GM19099 (cell line): ENCODE measurements around the gene THSD7B.

ENCODE experiments used
- POLR2A ChIP-seq: IDR thresholded peaks from 3 replicates; pipeline ENCODE4 v1.6.1; 2011; ENCODE audit warnings: low read depth; ENCODE audit not compliant: insufficient read length; ENCODE audit errors: extremely low read depth

Gene THSD7B

DNA sequence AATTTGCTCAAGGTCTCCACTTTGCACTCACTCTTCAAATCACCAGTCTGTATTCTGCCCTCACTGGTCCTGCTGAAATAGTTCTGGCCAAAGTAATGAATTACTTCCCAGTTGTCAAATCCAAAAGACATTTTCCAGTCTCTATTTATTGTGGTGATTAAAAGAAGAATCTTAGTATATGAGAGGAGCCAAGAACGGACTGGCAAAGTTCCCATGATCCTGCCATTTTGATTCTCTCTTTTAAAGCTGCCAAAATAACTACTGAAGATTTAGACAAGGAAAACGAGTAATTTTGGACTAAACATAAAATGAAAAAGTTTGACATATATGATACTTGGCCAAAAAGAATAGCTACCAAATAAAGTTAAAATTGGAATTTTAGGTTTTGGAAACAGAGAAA, 12.0 kb downstream of the THSD7B start:
- no peak for TF ChIP-seq POLR2A

GRCh38 chr2:136783856-136784255, 18.5 kb downstream of the THSD7B start:
- TF ChIP-seq POLR2A: no peak

- TF ChIP-seq POLR2A: no peak
These were observed 19.9 kb downstream of the THSD7B start for GRCh38 chr2:136785215-136785614.

GRCh38 chr2:136787970-136788369, 22.6 kb downstream of the THSD7B start:
- TF ChIP-seq POLR2A: no peak

GRCh38 chr2:136796339-136796738, 31.0 kb downstream of the THSD7B start:
- no peak for TF ChIP-seq POLR2A

DNA sequence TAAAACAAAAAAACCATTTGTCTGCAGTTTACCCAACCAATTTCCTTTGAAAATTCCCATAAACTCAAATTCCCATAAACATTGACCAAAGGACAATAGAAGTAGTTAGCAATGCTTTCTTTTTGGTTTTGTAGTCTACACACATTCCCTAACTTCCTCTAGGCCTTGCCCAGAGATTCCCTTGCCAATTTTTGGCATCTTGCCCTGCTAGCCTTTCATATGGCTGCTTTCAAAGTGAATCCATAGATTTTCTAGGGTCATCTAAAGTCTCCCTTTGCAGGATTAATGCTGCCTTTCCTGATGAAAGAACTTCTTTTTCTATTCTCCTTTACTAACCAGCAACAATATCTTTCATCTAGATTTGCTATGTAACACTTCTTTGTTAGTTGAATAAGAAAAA, 33.4 kb downstream of the THSD7B start:
- TF ChIP-seq POLR2A: no peak

- no peak for TF ChIP-seq POLR2A
These were observed 36.3 kb downstream of the THSD7B start for GRCh38 chr2:136801661-136802060.

DNA sequence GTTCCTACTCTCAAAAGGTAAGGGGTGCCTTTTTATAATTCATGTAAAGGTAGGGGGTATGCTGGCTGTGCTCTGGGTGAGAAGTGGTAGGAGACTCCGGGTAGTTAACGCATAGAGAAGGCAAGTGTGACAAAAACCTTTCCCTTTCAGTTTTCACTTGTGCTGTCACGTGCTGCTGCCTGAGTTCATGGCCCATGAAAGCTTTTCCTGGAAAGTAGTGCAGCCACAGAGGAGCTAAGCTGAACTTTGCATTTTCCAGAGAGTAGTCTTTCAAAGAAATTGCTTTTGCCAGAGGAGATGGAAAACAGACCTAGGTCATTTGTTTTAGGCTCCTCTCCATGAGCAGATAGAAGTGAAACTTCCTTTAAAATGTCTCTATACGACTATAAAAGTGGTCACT, 44.7 kb downstream of the THSD7B start:
- TF ChIP-seq POLR2A: no peak

GRCh38 chr2:136818839-136819238, 53.5 kb downstream of the THSD7B start:
- TF ChIP-seq POLR2A: no peak

DNA sequence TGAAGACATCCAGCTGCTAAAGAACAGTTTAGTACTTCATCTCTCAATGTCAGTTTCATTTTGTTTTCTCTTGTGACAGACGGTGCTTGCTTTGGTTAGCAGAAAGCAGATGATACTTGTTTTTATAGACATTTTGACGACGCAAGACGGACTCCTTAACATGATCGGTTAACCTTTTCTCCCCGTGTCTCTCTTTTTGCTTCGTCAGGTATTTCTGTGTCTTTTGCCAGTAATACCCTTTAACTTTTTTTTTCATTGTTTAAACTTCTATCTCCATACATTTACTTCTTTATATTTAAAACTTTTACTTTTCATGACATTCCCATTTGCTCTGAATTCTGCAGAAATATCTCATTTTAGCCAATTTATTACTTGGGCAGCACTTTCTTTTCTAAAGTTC, 57.9 kb downstream of the THSD7B start:
- TF ChIP-seq POLR2A: no peak

GRCh38 chr2:136828162-136828561, 62.8 kb downstream of the THSD7B start:
- TF ChIP-seq POLR2A: no peak

GRCh38 chr2:136828774-136829173, 63.4 kb downstream of the THSD7B start:
- no peak for TF ChIP-seq POLR2A

- no peak for TF ChIP-seq POLR2A
These were observed 79.2 kb downstream of the THSD7B start for GRCh38 chr2:136844546-136844945.

GRCh38 chr2:136858656-136859055, 93.3 kb downstream of the THSD7B start:
- TF ChIP-seq POLR2A: no peak

- TF ChIP-seq POLR2A: no peak
These were observed 95.2 kb downstream of the THSD7B start for GRCh38 chr2:136860443-136860958.

DNA sequence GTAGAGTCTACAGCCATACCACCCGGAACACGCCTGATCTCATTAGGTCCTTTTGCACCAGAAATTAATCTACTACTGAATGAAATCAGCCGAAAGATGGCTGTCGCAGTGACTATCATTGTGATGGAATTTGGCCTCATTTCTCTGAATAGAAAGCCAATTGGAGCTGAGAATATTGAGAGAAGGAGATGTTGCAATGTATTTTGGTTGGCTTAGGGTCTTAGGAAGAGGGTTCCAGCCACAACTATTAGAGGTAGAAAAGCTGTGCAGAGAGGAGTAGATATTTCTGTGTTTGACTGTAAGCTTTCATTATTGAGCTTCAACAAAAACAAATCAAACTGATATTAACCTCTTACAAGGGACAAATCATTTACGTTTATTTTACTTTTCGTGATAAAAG, 98.1 kb downstream of the THSD7B start:
- TF ChIP-seq POLR2A: no peak

DNA sequence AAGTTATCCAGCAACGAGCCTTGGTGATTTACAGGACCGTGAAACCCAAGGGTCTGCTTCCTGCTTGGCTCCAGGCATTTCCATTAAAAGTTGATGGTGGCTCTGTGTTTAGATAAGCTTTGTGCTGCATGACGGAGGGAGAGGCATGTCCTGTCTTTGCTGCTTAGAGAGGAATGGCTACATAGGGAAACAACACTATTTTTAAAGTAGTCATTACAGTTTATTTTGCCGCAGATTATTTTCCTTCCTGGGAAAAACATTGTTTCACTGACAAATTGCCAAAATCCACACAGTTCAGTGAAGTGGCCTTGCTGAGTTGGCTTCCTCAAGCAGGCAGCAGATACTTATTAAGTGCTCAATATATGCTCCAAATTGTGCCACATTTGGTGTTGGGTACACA, 98.5 kb downstream of the THSD7B start:
- no peak for TF ChIP-seq POLR2A
